OCI-LY7 (cell line): ENCODE measurements around the gene HOXB6. TPM values are rescaled to one million over a fixed set of nuclear protein-coding genes. Genes with fewer than 3 reads are reported as not detected.

Experiments
- BruUV-seq: library from RNA; stranded (reverse); fragments of 400-500 nt; replicated peaks from 2 replicates; lab custom pipeline; 2021; lab: Mats Ljungman, UMichigan
- CTCF ChIA-PET: fragments of 300-600 bp; sonication (Branson Sonifier 250); formaldehyde crosslinking; loops from one replicate; lab custom pipeline; 2022; ENCODE audit warnings: antibody characterized with exemption; ENCODE audit not compliant: unreplicated experiment; lab: Charles Lee
- POLR2A ChIA-PET: fragments of 300-600 bp; sonication (Branson Sonifier 250); formaldehyde crosslinking; loops from one replicate; lab custom pipeline; 2022; ENCODE audit warnings: antibody characterized with exemption; lab: Charles Lee
- DNase-seq: peaks from one replicate; pipeline ENCODE4 v3.0.0-alpha.2; 2015; ENCODE audit warnings: low spot score
- H2AFZ ChIP-seq: fragments of 200-600 bp; sonication (generic), shearing (Covaris generic); 2 replicates; pipeline ENCODE4 v1.6.1; 2014; ENCODE audit warnings: mild to moderate bottlenecking, antibody characterized with exemption, low read length, moderate library complexity
- H3K27ac ChIP-seq: fragments of 200-600 bp; sonication (generic); 2 replicates; pipeline ENCODE4 v1.5.1; 2014; ENCODE audit warnings: mixed run types, low read depth, mild to moderate bottlenecking, moderate library complexity, low read length, inconsistent platforms; ENCODE audit not compliant: poor library complexity, severe bottlenecking
- H3K36me3 ChIP-seq: fragments of 200-600 bp; sonication (generic); 2 replicates; pipeline ENCODE4 v1.6.1; 2014; ENCODE audit warnings: mild to moderate bottlenecking, antibody characterized with exemption, low read length, moderate library complexity, mixed read lengths; ENCODE audit not compliant: insufficient read depth
- H3K4me1 ChIP-seq: fragments of 200-600 bp; sonication (generic); 2 replicates; pipeline ENCODE4 v1.5.1; 2014; ENCODE audit warnings: mild to moderate bottlenecking, low read length; ENCODE audit not compliant: insufficient read depth, poor library complexity, severe bottlenecking
- H3K4me2 ChIP-seq: fragments of 200-600 bp; sonication (generic); 2 replicates; pipeline ENCODE4 v1.6.1; 2014; ENCODE audit warnings: mild to moderate bottlenecking, low read length
- H3K4me3 ChIP-seq: fragments of 200-600 bp; sonication (generic); 2 replicates; pipeline ENCODE4 v1.5.1; 2014; ENCODE audit warnings: mild to moderate bottlenecking, low read depth, low read length; ENCODE audit not compliant: poor library complexity, severe bottlenecking
- H3K79me2 ChIP-seq: fragments of 200-600 bp; sonication (generic); 2 replicates; pipeline ENCODE4 v1.6.1; 2016; ENCODE audit warnings: low read depth, mild to moderate bottlenecking, low read length, moderate library complexity, mixed read lengths; ENCODE audit not compliant: insufficient read depth
- H3K9me2 ChIP-seq: fragments of 200-600 bp; sonication (generic); 2 replicates; pipeline ENCODE4 v1.6.1; 2016; ENCODE audit warnings: mild to moderate bottlenecking, low read length, mixed read lengths; ENCODE audit not compliant: insufficient read depth
- H3K9me3 ChIP-seq: fragments of 200-600 bp; sonication (generic); 2 replicates; pipeline ENCODE4 v1.6.1; 2014; ENCODE audit warnings: mild to moderate bottlenecking, mixed run types, low read length, mixed read lengths
- H4K20me1 ChIP-seq: fragments of 200-600 bp; sonication (generic); 2 replicates; pipeline ENCODE4 v1.6.1; 2014; ENCODE audit warnings: mild to moderate bottlenecking, antibody characterized with exemption, low read length, moderate library complexity, mixed read lengths; ENCODE audit not compliant: insufficient read depth
- CTCF ChIP-seq: fragments of 200-600 bp; sonication (generic); conservative IDR thresholded peaks from 2 replicates; pipeline ENCODE4 v1.5.1; 2014; ENCODE audit warnings: mild to moderate bottlenecking, antibody characterized with exemption, low read length, moderate library complexity, mixed read lengths
- EZH2phosphoT487 ChIP-seq: fragments of 200-600 bp; sonication (generic); IDR thresholded peaks from 2 replicates; pipeline ENCODE4 v1.6.1; 2018; ENCODE audit warnings: low read depth, borderline replicate concordance, mild to moderate bottlenecking, mixed run types, antibody characterized with exemption, low read length, moderate library complexity, mixed read lengths
- intact Hi-C: fragments of 100-400 bp; cut with micrococcal nuclease; formaldehyde crosslinking; loops from one replicate; pipeline ENCODE4 v1.10.0; 2022; ENCODE audit not compliant: unreplicated experiment
- total RNA-seq, 2 experiments: library from RNA; depleted of rRNA in 1 of 2; stranded (reverse); fragments of >200 nt in 1 of 2; shearing (Covaris generic) in 1 of 2; gene quantifications; 2 replicates each; pipeline ENCODE4 v1.2.3, GENCODE V29; 2014 to 2022

The HOXB6 gene
- total RNA-seq, 2 experiments from 2014 or later: not detected

DNA sequence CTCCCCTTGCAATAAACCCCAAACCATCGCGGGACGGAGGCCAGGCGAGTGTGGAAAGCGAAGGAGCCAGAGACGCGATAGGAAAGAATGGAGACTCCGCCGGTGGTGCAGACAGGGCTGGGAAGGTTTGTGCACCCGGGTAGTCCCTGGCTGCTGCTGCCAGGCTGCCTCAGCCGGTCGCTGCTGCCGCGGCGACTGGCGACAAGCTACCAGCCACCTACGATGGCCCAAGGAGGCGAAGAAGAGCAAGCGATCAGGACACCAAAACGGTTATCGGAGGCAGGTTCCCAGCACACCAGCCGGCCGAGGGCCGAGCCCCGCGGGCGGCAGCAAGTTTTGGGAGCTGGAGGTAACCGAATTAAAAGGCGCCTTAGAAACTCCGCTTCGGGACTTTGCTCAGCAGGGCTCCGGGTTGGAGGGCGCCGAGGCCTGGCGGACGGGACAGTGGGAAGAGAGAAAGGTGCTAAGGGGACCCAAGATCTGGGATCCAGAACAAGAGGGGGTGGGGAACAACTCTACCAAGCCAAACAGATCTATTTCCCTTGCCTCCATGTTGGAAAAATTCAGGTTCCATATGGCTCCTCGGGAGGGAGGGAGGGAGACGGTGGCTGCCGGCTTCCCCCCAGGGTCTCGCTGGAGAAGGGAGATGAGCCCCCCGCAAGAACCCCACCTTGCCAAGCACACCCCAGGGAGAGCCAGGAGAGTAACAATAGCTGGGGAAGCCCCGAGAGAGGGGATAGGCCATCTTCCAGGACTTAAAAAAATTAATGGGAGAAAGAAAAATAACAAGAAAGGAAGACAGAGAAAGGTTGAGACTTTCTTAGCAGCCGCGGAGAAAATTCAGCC is 50.2 kb downstream of the HOXB6 start:
- Histone ChIP-seq H3K9me3 (no peaks in the 10 kb centered on the region), H3K9me2 (no peaks in the 10 kb centered on the region), H3K27ac (no peak overlapping the region), H3K4me2 (no peak overlapping the region), H3K36me3 (peaks cover 11% of the 10 kb centered on the region; the same call in 1 of the 2 replicates), H3K4me1 (no peaks in the 10 kb centered on the region), H4K20me1 (no peaks in the 10 kb centered on the region), H3K4me3 (no peak overlapping the region), H3K79me2 (no peaks in the 10 kb centered on the region), H2AFZ (no peak overlapping the region)
- ChIA-PET POLR2A (interaction anchor here (0.5 kb wide), 1 partner anchor 346 kb away, joined by 5 read pairs; no protein-coding TSS in a partner anchor), CTCF (no interaction called here)
- BruUV-seq: no TSS peak
- intact Hi-C loops: no loop called here
- no peak for DNase-seq
- TF ChIP-seq CTCF: no peak
- no peak for TF ChIP-seq EZH2phosphoT487

DNA sequence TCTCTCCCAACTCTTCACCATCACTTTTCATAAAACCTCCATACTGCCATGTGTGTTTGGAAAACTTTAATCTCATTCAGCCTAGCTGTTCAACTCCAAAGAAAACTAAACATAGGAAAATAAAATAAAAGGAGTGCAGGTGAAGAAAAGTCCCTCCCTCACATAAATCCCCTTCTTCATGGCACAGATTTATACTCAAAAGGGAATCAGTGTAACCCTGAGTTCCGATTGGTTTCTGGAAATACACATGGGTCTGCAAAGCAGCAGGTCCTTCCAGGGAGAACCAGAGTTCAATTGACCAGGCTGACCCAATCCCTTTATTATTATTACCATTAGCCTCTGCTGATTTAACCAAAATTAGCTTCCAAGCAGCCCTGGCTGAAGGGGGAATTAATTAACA is 51.0 kb downstream of the HOXB6 start:
- ChIA-PET CTCF (no interaction called here), POLR2A (no interaction called here)
- no TSS peak for BruUV-seq
- peaks cover 12% of the 10 kb centered on the region; the same call in 1 of the 2 replicates for H3K36me3 ChIP-seq
- no peaks in the 10 kb centered on the region for H3K4me1 ChIP-seq
- H3K27ac ChIP-seq: no peak overlapping the region
- H3K9me3 ChIP-seq: no peaks in the 10 kb centered on the region
- no peaks in the 10 kb centered on the region for H3K79me2 ChIP-seq
- no peak overlapping the region for H3K4me2 ChIP-seq
- no peak overlapping the region for H3K4me3 ChIP-seq
- no peak overlapping the region for H2AFZ ChIP-seq
- no peaks in the 10 kb centered on the region for H4K20me1 ChIP-seq
- no peak for DNase-seq
- H3K9me2 ChIP-seq: no peaks in the 10 kb centered on the region
- no peak for TF ChIP-seq CTCF
- TF ChIP-seq EZH2phosphoT487: no peak
- intact Hi-C loops: no loop called here

- Histone ChIP-seq H2AFZ (no peak overlapping the region), H3K9me2 (no peaks in the 10 kb centered on the region), H3K4me2 (no peak overlapping the region), H3K4me1 (no peaks in the 10 kb centered on the region), H4K20me1 (no peaks in the 10 kb centered on the region), H3K4me3 (no peak overlapping the region), H3K36me3 (peaks cover 12% of the 10 kb centered on the region; the same call in 1 of the 2 replicates), H3K27ac (no peak overlapping the region), H3K9me3 (no peaks in the 10 kb centered on the region), H3K79me2 (no peaks in the 10 kb centered on the region)
- intact Hi-C loops: no loop called here
- no peak for DNase-seq
- POLR2A ChIA-PET: no interaction called here
- CTCF ChIA-PET: no interaction called here
- no TSS peak for BruUV-seq
- TF ChIP-seq EZH2phosphoT487 (no peak), CTCF (no peak)
Observed at GRCh38 chr17:48553190-48553547, 51.6 kb downstream of the HOXB6 start.
